Mesodermal cell (in vitro differentiated cells): ENCODE data around the gene STX18.

Experiments
- H3K27ac ChIP-seq: 2 replicates; pipeline ENCODE4 v1.7.0; 2013; ENCODE audit warnings: mild to moderate bottlenecking, low read depth, low read length, moderate library complexity; ENCODE audit not compliant: severe bottlenecking
- H3K36me3 ChIP-seq: 2 replicates; pipeline ENCODE4 v1.7.1; 2013; ENCODE audit warnings: mild to moderate bottlenecking, low read length, moderate library complexity; ENCODE audit not compliant: control insufficient read depth, insufficient read depth
- H3K4me1 ChIP-seq: one replicate; pipeline ENCODE4 v1.7.1; 2013; ENCODE audit warnings: mild to moderate bottlenecking, low read length; ENCODE audit not compliant: insufficient read depth, control insufficient read depth, poor library complexity, severe bottlenecking
- H3K4me3 ChIP-seq: 2 replicates; pipeline ENCODE4 v1.7.0; 2013; ENCODE audit warnings: low read length, control low read depth, mild to moderate bottlenecking; ENCODE audit not compliant: insufficient read depth, poor library complexity, severe bottlenecking; ENCODE audit errors: extremely low read depth
- H3K9me3 ChIP-seq: 2 replicates; pipeline ENCODE4 v1.7.1; 2013; ENCODE audit warnings: mild to moderate bottlenecking, low read length, moderate library complexity; ENCODE audit not compliant: control insufficient read depth
- WGBS, 2 experiments: methylation state at CpG; one replicate each; pipeline ENCODE4 v1.1.5; 2013; ENCODE audit warnings: missing lambda C conversion rate in 2 of 2; ENCODE audit not compliant: insufficient coverage in 2 of 2; 5-methylcytosine and 5-hydroxymethylcytosine counted together

STX18 gene

DNA sequence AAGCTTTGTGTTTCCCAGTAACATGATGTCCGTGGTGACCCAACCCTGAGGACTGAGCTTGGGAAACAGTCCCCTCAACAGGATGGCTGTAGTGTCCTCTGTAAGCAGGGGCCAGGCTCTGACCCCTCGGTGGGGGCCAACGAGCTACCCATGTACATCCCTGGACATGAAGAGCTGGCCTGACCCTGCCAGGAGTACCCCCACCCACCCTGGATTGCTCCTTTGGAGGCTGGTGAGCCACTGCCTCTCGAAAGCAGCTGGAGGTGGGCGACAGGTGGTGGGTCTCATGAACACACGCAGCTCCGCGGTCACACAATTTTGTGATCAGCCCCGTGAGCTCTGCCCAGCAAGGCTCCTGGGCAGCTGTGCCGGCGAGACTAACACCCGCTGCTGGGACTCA lies 121.4 kb downstream of the STX18 start:
- Histone ChIP-seq H3K4me3 (no peak overlapping the region), H3K36me3 (peaks cover 68% of the 10 kb centered on the region), H3K4me1 (no peaks in the 10 kb centered on the region), H3K27ac (no peak overlapping the region), H3K9me3 (no peaks in the 10 kb centered on the region)
- WGBS, 2 experiments, result 90 to 95% methylated on average over 10 to 11 of the region's 12 CpGs

GRCh38 chr4:4419896-4420295 lies 122.0 kb downstream of the STX18 start:
- Histone ChIP-seq H3K4me1 (no peaks in the 10 kb centered on the region), H3K36me3 (peaks cover 65% of the 10 kb centered on the region), H3K27ac (no peak overlapping the region), H3K9me3 (no peaks in the 10 kb centered on the region), H3K4me3 (no peak overlapping the region)
- 96 to 100% methylated on average over 10 to 12 of the region's 12 CpGs for WGBS, 2 experiments

- 91 to 97% methylated on average over 18 to 19 of the region's 19 CpGs for WGBS, 2 experiments
- H3K4me1 ChIP-seq, result no peaks in the 10 kb centered on the region
- H3K36me3 ChIP-seq, result peaks cover 60% of the 10 kb centered on the region
- no peaks in the 10 kb centered on the region for H3K9me3 ChIP-seq
- no peak overlapping the region for H3K4me3 ChIP-seq
- no peak overlapping the region for H3K27ac ChIP-seq
These were observed 123.0 kb downstream of the STX18 start for GRCh38 chr4:4418676-4419390.

GRCh38 chr4:4417886-4418285 lies 124.0 kb downstream of the STX18 start:
- Histone ChIP-seq H3K9me3 (no peaks in the 10 kb centered on the region), H3K27ac (no peak overlapping the region), H3K4me3 (no peak overlapping the region), H3K36me3 (peaks cover 52% of the 10 kb centered on the region), H3K4me1 (no peaks in the 10 kb centered on the region)
- 71 to 75% methylated on average over 1 to 2 of the region's 7 CpGs for WGBS, 2 experiments

GRCh38 chr4:4416981-4417380 lies 124.9 kb downstream of the STX18 start:
- WGBS, 2 experiments, result 86 to 96% methylated on average over 11 of the region's 11 CpGs
- no peak overlapping the region for H3K4me3 ChIP-seq
- peaks cover 44% of the 10 kb centered on the region for H3K36me3 ChIP-seq
- no peaks in the 10 kb centered on the region for H3K4me1 ChIP-seq
- H3K9me3 ChIP-seq, result no peaks in the 10 kb centered on the region
- no peak overlapping the region for H3K27ac ChIP-seq

- Histone ChIP-seq H3K36me3 (peaks cover 35% of the 10 kb centered on the region), H3K4me1 (no peaks in the 10 kb centered on the region), H3K27ac (no peak overlapping the region), H3K4me3 (no peak overlapping the region), H3K9me3 (no peaks in the 10 kb centered on the region)
- 93% methylated on average over 24 to 26 of the region's 27 CpGs for WGBS, 2 experiments
These were observed 125.7 kb downstream of the STX18 start for GRCh38 chr4:4415806-4416805.

DNA sequence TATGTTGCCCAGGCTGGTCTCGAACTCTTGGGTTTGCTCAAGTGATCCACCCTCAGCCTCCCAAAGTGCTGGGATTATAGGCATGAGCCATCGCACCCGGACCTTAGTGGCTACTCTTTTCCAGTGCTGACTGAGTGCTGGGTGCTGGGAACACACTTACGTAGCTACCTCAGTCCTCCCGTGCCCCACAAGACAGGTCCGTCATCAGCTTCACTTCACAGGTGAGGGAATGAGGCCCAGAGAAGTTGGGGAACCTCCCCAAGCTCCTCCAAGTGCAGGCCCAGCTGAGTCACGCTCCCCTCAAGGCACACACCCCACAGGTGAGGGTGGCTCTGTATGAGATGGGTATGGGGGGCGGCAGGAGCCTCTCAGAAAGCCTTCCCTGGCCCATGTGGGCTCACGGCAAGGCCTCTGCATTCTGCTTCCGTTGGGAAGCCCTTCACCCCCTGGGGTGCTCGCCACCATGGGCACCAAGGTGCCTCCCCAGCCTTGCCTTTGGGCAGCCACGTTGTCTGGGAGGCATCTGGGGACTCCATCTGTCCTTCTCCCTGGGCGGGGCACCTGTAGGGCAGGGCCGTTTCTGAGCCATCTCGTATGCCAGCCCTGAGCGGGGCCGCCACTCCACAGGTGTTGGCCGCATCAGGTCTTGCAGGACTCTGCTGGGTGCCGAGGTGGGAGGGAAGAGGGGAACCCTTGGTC lies 126.6 kb downstream of the STX18 start:
- no peak overlapping the region for H3K27ac ChIP-seq
- 94 to 96% methylated on average over 13 to 18 of the region's 19 CpGs for WGBS, 2 experiments
- no peaks in the 10 kb centered on the region for H3K4me1 ChIP-seq
- H3K9me3 ChIP-seq, result no peaks in the 10 kb centered on the region
- H3K4me3 ChIP-seq, result no peak overlapping the region
- H3K36me3 ChIP-seq, result peaks cover 28% of the 10 kb centered on the region

DNA sequence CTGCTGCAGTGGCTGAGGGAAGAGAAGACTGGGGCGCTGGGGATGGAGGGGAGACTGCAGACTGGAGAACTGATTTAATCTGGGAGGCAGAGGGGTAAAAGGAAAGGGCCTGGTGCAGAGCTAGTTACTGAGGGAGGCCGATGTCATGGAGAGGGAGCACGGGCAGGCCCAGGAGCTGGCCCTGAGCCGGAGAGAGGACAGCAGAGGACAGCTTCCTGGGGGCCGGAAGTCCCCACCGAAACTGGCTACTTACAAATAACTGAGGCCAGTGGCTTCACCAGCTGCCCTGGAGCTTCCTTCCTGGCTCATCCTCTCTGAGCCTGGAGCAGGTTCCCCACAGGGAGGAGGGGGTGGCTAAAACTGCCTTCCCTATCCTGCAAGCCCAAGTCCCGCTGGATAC lies 128.0 kb downstream of the STX18 start:
- no peak overlapping the region for H3K27ac ChIP-seq
- H3K36me3 ChIP-seq, result peaks cover 14% of the 10 kb centered on the region
- H3K4me3 ChIP-seq, result no peak overlapping the region
- WGBS, 2 experiments, result 95% methylated on average over 6 of the region's 7 CpGs
- no peaks in the 10 kb centered on the region for H3K9me3 ChIP-seq
- H3K4me1 ChIP-seq, result no peaks in the 10 kb centered on the region

DNA sequence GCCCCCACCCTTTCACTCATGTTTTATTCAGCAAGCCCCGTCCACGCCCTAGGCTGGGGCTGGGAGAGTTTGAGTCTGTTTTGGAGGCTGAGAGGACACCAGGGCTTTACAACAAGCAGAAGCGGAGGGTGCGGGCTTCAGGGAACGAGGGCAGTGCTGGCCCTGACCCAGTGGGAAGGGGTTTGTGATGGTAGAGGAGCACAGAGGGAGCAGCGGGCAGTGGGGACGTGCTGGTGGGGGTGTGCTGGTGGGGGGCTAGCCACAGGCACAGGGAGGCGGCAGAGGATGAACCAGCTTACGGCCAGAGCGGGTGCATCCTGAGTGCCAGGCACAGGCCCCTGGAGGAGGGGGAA lies 128.5 kb downstream of the STX18 start:
- no peaks in the 10 kb centered on the region for H3K9me3 ChIP-seq
- whole genome bisulfite sequencing, 2 experiments, result 93 to 96% methylated on average over 5 to 8 of the region's 10 CpGs
- H3K27ac ChIP-seq, result no peak overlapping the region
- no peak overlapping the region for H3K4me3 ChIP-seq
- H3K4me1 ChIP-seq, result no peaks in the 10 kb centered on the region
- H3K36me3 ChIP-seq, result peaks cover 9% of the 10 kb centered on the region

DNA sequence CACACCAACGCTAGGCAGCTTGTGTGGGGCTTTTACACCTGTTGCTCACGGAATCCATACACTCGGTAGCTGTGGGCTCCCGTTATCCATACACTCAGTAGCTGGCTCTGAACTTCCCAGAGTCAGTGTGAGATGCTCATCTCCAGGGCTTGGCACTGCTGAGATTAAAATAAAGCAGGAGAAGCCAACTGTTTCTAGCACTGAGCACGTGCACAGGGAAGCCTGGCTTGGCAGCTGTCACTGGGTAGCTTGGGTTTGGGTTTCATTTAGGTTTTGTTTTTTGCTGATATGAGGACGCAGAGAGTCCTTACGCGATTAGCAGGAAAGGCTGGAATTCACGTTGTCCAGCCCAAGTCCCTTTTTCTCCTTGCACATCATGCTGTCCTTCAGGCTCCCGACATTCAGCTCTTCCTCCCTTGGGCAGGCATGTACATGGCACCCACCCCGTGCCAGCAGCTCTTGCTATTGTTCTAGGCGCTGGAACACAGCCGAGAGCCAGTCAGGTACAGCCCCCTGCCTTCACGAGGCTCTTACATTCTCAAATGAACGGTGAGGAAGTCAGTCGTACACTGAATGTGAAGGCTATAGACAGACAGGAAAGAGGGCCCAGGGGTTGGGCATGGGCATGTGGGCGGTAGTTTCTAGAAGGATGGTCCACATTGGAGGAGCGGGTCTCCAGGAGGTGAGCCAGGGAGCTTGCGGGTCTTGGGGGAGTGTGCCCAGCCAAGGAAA lies 129.0 kb downstream of the STX18 start:
- H3K9me3 ChIP-seq, result no peaks in the 10 kb centered on the region
- H3K27ac ChIP-seq, result no peak overlapping the region
- no peak overlapping the region for H3K4me3 ChIP-seq
- WGBS, 2 experiments, result 94 to 96% methylated on average over 15 to 18 of the region's 19 CpGs
- H3K4me1 ChIP-seq, result no peaks in the 10 kb centered on the region
- H3K36me3 ChIP-seq, result peaks cover 9% of the 10 kb centered on the region
